ENCODE data around the gene C19orf47.

GRCh38 chr19:40337594-40337993 lies 10.6 kb downstream of the C19orf47 start:
- no peak for TF ChIP-seq POLR2A (IDR thresholded peaks at IDR 0.05; ENCODE audit: low read depth, low read length)
- no peak for TF ChIP-seq POLR2AphosphoS5 (IDR thresholded peaks at IDR 0.05; ENCODE audit: low read depth, low read length)
